Measurements from ENCODE around the gene RAB11FIP4. TPM values are rescaled to one million over a fixed set of nuclear protein-coding genes. Genes with fewer than 3 reads are reported as not detected.

Gene RAB11FIP4
- total RNA-seq, 2 donors from 2014 or later, result 16.2 to 21.6 TPM

DNA sequence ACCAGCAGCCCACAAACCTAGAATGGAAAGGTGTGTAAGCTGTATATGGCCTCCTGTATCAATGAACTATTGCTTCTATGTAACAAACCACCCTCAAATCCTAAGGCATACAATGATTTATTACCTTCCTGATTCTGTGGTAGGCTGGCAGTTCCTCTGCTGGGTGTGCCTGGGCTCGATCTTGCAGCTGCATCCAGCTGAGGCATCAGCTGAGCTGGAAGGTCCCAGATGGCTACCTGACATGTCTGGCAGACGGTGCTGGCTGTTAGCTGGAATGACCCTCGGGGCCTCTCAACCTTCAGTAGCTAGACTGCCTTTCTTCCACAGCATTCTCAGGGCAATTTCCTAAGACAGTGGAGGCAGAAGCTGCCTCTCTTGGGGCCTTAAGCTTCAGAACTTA lies 152.7 kb downstream of the RAB11FIP4 start:
- no peak for ATAC-seq
- DNase-seq (ENCODE audit: low spot score), result no peak
- H3K4me1 Mint-ChIP-seq (ENCODE audit: low read depth in 2 of 2), result peaks cover 5 to 7% of the 10 kb centered on the region in 2 donors
- H3K4me3 Mint-ChIP-seq, result no peak overlapping the region
- no peaks in the 10 kb centered on the region for H3K36me3 Mint-ChIP-seq
- no peaks in the 10 kb centered on the region for H3K27me3 Mint-ChIP-seq
- no peaks in the 10 kb centered on the region for H3K9me3 Mint-ChIP-seq
- H3K27ac Mint-ChIP-seq, result no peak overlapping the region

DNA sequence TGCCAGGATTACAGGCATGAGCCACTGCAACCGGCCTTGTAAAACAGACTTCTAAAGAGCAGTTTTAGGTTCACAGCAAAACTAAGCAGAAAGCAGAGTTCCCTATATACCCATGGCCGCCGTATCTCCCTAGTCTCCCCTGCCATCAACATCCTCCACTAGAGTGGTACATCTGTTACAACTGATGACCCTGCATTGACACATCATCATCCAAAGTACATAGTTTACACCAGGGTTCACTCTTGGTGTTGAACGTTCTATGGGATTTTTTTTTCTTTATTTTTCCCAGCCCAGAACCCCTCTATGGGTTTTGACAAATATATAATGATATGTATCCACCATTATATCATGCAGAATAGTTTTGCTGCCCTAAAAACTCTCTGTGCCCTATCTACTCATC lies 155.2 kb downstream of the RAB11FIP4 start:
- no peak overlapping the region for H3K27ac Mint-ChIP-seq

GRCh38 chr17:31548709-31549108 lies 157.2 kb downstream of the RAB11FIP4 start:
- no peak for DNase-seq (ENCODE audit: low spot score)
- Mint-ChIP-seq H3K27ac (peak overlapping the region; percentile 63 to 88), H3K4me3 (peak overlapping the region; percentile 79), H3K4me1 (ENCODE audit: low read depth in 2 of 2) (peaks cover 15 to 16% of the 10 kb centered on the region in 2 donors), H3K36me3 (no peaks in the 10 kb centered on the region), H3K27me3 (no peaks in the 10 kb centered on the region), H3K9me3 (no peaks in the 10 kb centered on the region)
- ATAC-seq, result no peak

More for the DNA sequence above, 155.2 kb downstream of the RAB11FIP4 start:
- DNase-seq (ENCODE audit: low spot score), result no peak
- no peaks in the 10 kb centered on the region for H3K9me3 Mint-ChIP-seq
- no peaks in the 10 kb centered on the region for H3K27me3 Mint-ChIP-seq
- no peak for ATAC-seq
- H3K36me3 Mint-ChIP-seq, result no peaks in the 10 kb centered on the region
- peaks cover 15 to 16% of the 10 kb centered on the region in 2 donors for H3K4me1 Mint-ChIP-seq (ENCODE audit: low read depth in 2 of 2)
- H3K4me3 Mint-ChIP-seq, result no peak overlapping the region

DNA sequence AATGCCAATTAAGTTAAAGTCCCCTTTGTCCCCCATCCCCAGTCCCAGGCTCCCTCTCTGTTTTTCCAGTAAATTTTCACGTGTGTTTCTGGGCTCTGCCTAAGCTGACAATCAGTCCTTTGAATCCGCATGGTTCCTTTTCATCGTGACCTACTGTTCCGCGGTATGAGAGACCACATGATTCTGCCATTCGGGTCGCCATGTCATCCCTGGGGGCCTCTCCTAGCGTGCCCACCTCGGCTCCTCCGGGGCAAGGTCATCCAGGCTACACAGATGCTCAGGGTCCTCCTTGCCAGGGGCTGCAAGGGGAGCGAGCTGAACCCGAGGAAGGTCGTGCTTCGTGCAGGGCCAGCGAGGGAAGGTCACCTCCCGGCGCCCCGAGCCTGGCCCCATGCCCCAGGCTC lies 157.6 kb downstream of the RAB11FIP4 start:
- H3K9me3 Mint-ChIP-seq, result no peaks in the 10 kb centered on the region
- no peak for DNase-seq (ENCODE audit: low spot score)
- H3K36me3 Mint-ChIP-seq, result no peaks in the 10 kb centered on the region

DNA sequence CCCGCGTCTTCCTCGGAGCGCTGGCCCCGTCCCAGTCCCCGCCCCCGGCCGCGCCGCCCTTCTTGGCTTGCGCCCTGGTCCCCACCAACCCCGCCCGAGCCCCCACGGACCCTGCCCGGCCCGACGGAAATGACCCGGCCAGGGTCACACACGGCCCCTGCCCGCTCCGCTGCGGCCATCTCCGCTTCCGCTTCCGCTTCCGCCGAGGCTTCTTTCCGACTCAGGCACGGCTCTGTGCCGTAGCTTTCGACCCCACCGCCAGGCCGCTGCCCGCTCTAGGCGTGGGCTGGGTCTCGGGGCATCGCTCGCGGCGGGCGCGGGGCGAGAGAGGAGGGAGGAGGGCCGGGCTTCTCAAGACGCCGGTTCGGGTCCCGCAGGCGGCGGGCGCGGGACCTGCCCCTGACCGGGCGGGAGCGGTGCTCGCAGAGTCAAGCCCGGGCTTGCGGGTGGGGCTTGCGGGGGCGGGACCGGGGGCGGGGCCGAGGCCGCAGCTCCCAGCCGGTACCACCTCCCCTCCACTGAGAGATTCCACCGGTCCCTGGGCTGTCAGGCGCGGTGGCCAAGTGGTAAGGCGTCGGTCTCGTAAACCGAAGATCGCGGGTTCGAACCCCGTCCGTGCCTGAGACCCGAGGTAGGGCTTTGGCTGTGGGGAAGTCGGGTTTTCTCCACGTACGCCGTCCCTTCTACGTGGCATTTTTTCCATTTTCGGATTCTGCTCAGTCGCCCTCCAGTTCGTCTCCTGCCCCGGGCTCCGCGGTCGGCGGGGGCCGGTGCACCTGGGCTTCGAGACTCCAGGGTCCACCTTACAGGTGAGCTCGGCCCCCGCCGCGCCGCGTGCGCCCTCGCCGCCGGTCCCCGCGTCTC lies 158.3 kb downstream of the RAB11FIP4 start:
- H3K27me3 Mint-ChIP-seq, result no peaks in the 10 kb centered on the region
- ATAC-seq (peak; percentile 90 to 91), DNase-seq (ENCODE audit: low spot score) (peak; percentile 91)
- peaks cover 15 to 16% of the 10 kb centered on the region in 2 donors for H3K4me1 Mint-ChIP-seq (ENCODE audit: low read depth in 2 of 2)
- H3K27ac Mint-ChIP-seq, result peak overlapping the region; percentile 63 to 88
- H3K36me3 Mint-ChIP-seq, result no peaks in the 10 kb centered on the region
- H3K9me3 Mint-ChIP-seq, result no peaks in the 10 kb centered on the region
- H3K4me3 Mint-ChIP-seq, result peak overlapping the region; percentile 79

More for the DNA sequence above, 157.6 kb downstream of the RAB11FIP4 start:
- Mint-ChIP-seq H3K4me1 (ENCODE audit: low read depth in 2 of 2) (peaks cover 15 to 16% of the 10 kb centered on the region in 2 donors), H3K27ac (peak overlapping the region; percentile 63 to 88), H3K4me3 (peak overlapping the region; percentile 79), H3K27me3 (no peaks in the 10 kb centered on the region)
- ATAC-seq, result peak in 1 of 2 donors; percentile 14

GRCh38 chr17:31550389-31551056 lies 159.0 kb downstream of the RAB11FIP4 start:
- Mint-ChIP-seq H3K4me1 (ENCODE audit: low read depth in 2 of 2) (peaks cover 15 to 16% of the 10 kb centered on the region in 2 donors), H3K36me3 (no peaks in the 10 kb centered on the region), H3K4me3 (peak overlapping the region; percentile 79), H3K9me3 (no peaks in the 10 kb centered on the region), H3K27ac (peak overlapping the region; percentile 63 to 88), H3K27me3 (no peaks in the 10 kb centered on the region)
- no peak for ATAC-seq
- DNase-seq (ENCODE audit: low spot score), result no peak

- ATAC-seq (no peak), DNase-seq (ENCODE audit: low spot score) (no peak)
- peaks cover 15 to 16% of the 10 kb centered on the region in 2 donors for H3K4me1 Mint-ChIP-seq (ENCODE audit: low read depth in 2 of 2)
- no peaks in the 10 kb centered on the region for H3K27me3 Mint-ChIP-seq
- no peak overlapping the region for H3K27ac Mint-ChIP-seq
- no peak overlapping the region for H3K4me3 Mint-ChIP-seq
- H3K9me3 Mint-ChIP-seq, result no peaks in the 10 kb centered on the region
- no peaks in the 10 kb centered on the region for H3K36me3 Mint-ChIP-seq
Observed at GRCh38 chr17:31552568-31552967, 161.1 kb downstream of the RAB11FIP4 start.

DNA sequence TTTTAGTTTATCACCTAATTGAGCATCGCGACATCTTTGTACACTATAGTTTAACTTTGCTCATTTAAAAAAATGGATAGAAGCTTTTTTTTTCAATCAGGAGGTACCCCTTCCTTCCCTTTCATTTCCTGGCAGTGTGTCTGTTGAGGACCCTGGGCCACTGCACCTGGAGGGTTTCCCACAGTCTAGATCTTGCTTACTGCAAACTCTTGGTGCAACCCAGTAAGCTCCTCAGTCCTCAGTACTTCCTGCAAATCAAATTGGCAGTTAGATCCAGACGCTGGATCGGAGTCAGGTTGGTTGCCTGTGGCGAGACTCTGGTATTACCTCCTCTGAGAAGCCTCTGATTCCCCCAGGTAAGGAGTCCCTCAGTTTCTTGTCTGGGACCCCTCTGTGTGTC lies 162.0 kb downstream of the RAB11FIP4 start:
- no peaks in the 10 kb centered on the region for H3K27me3 Mint-ChIP-seq
- DNase-seq (ENCODE audit: low spot score) (no peak), ATAC-seq (no peak)
- H3K4me3 Mint-ChIP-seq, result no peak overlapping the region
- H3K36me3 Mint-ChIP-seq, result no peaks in the 10 kb centered on the region
- H3K27ac Mint-ChIP-seq, result no peak overlapping the region
- no peaks in the 10 kb centered on the region for H3K9me3 Mint-ChIP-seq
- peaks cover 15% of the 10 kb centered on the region in 2 donors for H3K4me1 Mint-ChIP-seq (ENCODE audit: low read depth in 2 of 2)

DNA sequence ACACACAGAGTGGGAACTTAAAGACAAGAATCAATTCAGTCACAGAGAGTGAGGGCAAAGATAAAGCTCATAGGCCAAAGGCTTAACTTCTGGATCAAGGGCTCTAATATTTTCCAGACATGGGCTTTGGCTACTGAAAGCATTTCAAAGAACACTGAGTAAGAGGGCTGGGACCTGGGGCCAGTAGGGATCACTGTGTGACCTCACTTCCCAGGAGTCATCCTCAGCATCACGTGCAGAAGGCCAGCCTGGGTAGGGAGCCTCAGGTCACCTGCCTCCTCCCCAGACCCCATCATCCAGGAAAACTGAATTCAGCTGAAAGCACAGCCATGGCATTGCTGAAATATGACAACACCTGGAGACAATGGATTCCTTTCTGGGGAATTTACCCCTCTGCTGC lies 163.5 kb downstream of the RAB11FIP4 start:
- Mint-ChIP-seq H3K4me1 (ENCODE audit: low read depth in 2 of 2) (peaks cover 9 to 12% of the 10 kb centered on the region in 2 donors), H3K9me3 (no peaks in the 10 kb centered on the region), H3K36me3 (no peaks in the 10 kb centered on the region), H3K4me3 (no peak overlapping the region), H3K27ac (no peak overlapping the region), H3K27me3 (no peaks in the 10 kb centered on the region)
- no peak for DNase-seq (ENCODE audit: low spot score)
- ATAC-seq, result no peak

DNA sequence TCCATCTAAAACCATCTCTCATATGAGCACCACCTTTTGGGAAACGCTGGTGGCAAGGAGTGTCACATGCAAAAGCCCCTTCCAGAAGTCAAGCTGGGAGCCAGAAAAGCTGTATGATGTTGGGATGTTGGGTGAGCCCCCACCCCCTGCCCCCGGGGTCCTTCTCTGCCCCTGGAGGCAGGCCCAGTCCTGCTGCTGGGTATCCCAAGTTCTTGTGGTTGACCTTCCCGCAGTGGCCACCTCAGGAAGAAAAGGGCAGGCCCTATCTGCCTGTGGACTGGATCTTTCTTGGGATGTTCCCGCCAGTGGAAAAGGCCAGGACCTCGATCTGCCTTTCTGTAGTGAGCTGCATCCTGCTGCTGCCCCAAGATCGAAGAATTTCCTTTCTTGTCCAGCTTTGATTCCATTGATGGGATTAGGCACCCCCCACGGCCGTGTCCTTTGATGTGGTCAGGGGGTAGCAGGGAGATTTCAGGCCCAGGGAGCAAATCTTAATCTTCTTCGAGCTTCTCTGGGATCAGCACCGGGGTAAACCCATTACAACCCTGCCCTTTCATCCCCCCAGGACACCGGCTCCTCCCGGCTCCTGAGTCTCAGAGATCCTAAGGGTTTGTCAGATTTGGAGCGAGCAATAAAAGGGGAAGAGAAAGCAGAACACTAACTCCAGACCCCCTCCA lies 165.6 kb downstream of the RAB11FIP4 start:
- no peak overlapping the region for H3K4me3 Mint-ChIP-seq
- no peaks in the 10 kb centered on the region for H3K9me3 Mint-ChIP-seq
- DNase-seq (ENCODE audit: low spot score), result no peak
- H3K27ac Mint-ChIP-seq, result no peak overlapping the region
- no peaks in the 10 kb centered on the region for H3K36me3 Mint-ChIP-seq
- H3K27me3 Mint-ChIP-seq, result peaks cover 0 to 10% of the 10 kb centered on the region in 2 donors
- no peak for ATAC-seq
- H3K4me1 Mint-ChIP-seq (ENCODE audit: low read depth in 2 of 2), result peaks cover 0 to 6% of the 10 kb centered on the region in 2 donors

- peaks cover 0 to 10% of the 10 kb centered on the region in 2 donors for H3K27me3 Mint-ChIP-seq
- no peaks in the 10 kb centered on the region for H3K9me3 Mint-ChIP-seq
- peaks cover 0 to 6% of the 10 kb centered on the region in 2 donors for H3K4me1 Mint-ChIP-seq (ENCODE audit: low read depth in 2 of 2)
- H3K4me3 Mint-ChIP-seq, result peak overlapping the region; percentile 72
- ATAC-seq, result peak; percentile 96 to 97
- H3K27ac Mint-ChIP-seq, result peak overlapping the region in 1 of 2 donors; percentile 68
- DNase-seq (ENCODE audit: low spot score), result peak; percentile 76
- H3K36me3 Mint-ChIP-seq, result no peaks in the 10 kb centered on the region
Observed at GRCh38 chr17:31558748-31559583, 167.5 kb downstream of the RAB11FIP4 start.

DNA sequence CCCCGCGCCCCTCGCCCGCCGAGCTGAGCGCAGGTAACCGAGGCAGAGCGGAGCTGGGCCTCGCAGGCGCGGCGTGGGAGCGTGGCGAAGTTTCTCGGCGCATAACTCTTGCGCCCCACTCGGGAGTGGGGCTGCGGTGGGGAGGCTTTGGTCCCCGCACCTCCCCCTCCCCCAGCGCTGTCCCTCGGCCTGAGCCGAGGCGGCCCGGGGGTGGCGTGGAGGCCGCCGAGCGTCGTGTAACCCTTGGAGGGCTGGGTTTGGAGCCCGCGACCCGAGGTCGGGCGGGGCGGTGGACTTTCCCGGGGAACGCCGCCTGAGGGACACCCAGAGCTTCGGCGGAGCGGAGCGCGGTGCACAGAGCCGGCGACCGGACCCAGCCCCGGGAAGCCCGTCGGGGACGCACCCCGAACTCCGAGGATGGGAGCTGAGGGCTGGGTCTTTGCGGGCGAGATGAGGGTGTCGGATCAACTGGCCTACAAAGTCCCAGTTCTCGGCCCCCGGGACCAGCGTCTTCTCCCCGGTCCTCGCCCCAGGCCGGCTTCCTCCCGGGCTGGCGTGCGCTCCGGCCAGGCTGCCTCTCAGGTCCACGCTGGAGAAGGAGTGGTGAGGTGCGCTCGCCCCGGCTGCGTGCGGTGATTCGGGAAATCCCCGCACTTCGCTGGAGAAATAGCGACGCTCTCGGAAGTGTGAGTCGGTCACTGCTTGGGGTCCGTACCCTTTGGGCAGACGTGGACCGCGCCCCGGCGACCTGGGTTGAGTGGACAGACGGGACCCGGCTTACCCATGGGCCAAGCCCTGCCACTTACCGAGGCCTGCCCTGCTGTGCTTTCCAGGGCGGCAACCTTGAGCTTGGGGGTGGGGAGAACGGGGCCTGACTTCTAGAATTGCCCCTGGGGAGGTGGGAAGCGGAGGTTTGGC lies 168.4 kb downstream of the RAB11FIP4 start:
- ATAC-seq (no peak), DNase-seq (ENCODE audit: low spot score) (no peak)
- Mint-ChIP-seq H3K9me3 (no peaks in the 10 kb centered on the region), H3K4me3 (peak overlapping the region; percentile 63), H3K27me3 (peaks cover 0 to 10% of the 10 kb centered on the region in 2 donors), H3K4me1 (ENCODE audit: low read depth in 2 of 2) (peaks cover 0 to 6% of the 10 kb centered on the region in 2 donors), H3K36me3 (no peaks in the 10 kb centered on the region), H3K27ac (no peak overlapping the region)

Data from natural killer cell treated with Interleukin-12 subunit alpha and Interleukin-12 subunit beta and Interleukin-15 and Interleukin-18, amount 100 ng/mL, for 72 hours (primary cell).